Measurements from ENCODE around the gene LMO7. TPM values are rescaled to one million over a fixed set of nuclear protein-coding genes. Genes with fewer than 3 reads are reported as not detected.
A peak's percentile ranks its signal among the peaks of the same experiment; 100 is the strongest.
"Not testable (repeated sequence)": the region's sequence is repeated elsewhere in the genome, so short reads cannot be mapped to it uniquely, and the experiment has no call there.

LMO7 gene
- total and polyA plus RNA-seq, 4 donors = 10.8 to 32.0 (median 20.3) TPM

DNA sequence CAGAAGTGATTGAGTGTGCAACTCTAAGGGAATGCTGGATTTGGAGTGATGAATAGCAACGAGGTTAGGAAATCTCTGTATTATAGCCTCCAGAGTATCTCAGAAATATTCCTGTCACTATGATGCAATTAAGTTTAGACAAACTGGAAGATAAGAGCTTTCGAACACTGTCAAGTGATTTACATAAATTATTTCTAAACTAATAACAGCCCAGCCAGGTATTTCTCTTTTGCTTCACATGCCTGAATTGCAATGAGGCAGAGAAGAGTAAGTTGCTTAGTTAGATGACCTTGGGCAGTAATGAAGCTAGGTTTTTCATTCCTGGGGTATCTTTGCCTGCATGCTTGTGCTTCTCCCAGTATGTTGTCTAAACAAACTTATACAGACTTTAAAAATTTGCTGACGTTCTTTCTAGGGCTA, 134.5 kb downstream of the LMO7 start:
- H3K27ac ChIP-seq (ENCODE audit: low read depth, low read length) = no peak overlapping the region
- peak in 1 of 6 donors; percentile 27 for DNase-seq (ENCODE audit: low read depth in 4 of 6, low spot score in 6 of 6)
- H3K9me3 ChIP-seq (ENCODE audit: control insufficient read depth, insufficient read depth, low read length) = no peaks in the 10 kb centered on the region
- H3K27me3 ChIP-seq (ENCODE audit: control insufficient read depth, insufficient read depth, low read length) = no peaks in the 10 kb centered on the region
- H3K36me3 ChIP-seq (ENCODE audit: control insufficient read depth, insufficient read depth, low read length) = no peaks in the 10 kb centered on the region
- no CpG with 5 or more reads among the region's 3 CpGs for WGBS (ENCODE audit: insufficient coverage)
- H3K4me3 ChIP-seq (ENCODE audit: low read depth, low read length) = no peak overlapping the region
- no peaks in the 10 kb centered on the region for H3K4me1 ChIP-seq (ENCODE audit: control insufficient read depth, insufficient read depth, low read length)

GRCh38 chr13:75771226-75771625, 135.1 kb downstream of the LMO7 start:
- no peaks in the 10 kb centered on the region for H3K27me3 ChIP-seq (ENCODE audit: control insufficient read depth, insufficient read depth, low read length)
- no CpG with 5 or more reads among the region's 1 CpG for WGBS (ENCODE audit: insufficient coverage)
- H3K36me3 ChIP-seq (ENCODE audit: control insufficient read depth, insufficient read depth, low read length) = no peaks in the 10 kb centered on the region
- no peak overlapping the region for H3K27ac ChIP-seq (ENCODE audit: low read depth, low read length)
- H3K9me3 ChIP-seq (ENCODE audit: control insufficient read depth, insufficient read depth, low read length) = no peaks in the 10 kb centered on the region
- DNase-seq (ENCODE audit: low read depth in 4 of 6, low spot score in 6 of 6) = no peak
- H3K4me3 ChIP-seq (ENCODE audit: low read depth, low read length) = no peak overlapping the region
- no peaks in the 10 kb centered on the region for H3K4me1 ChIP-seq (ENCODE audit: control insufficient read depth, insufficient read depth, low read length)

DNA sequence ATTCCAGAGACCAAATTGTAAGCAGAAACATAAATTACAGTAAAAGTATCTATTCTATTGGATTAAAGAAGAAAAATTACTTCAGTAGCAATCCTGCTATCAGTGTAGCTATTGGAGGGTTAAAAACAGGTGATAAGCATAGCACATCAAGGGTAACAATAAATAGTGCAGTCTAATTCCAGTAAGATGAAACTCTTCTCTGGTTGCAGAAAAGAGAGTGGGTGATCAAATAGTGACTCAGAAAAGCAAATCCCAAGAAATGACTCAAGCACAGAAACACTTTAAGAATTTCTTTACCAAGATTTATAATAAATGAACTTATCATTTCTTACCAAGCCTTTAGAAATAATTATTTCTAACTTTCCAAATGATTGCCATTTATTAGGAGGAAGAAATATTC, 135.7 kb downstream of the LMO7 start:
- Histone ChIP-seq H3K27ac (ENCODE audit: low read depth, low read length) (no peak overlapping the region), H3K36me3 (ENCODE audit: control insufficient read depth, insufficient read depth, low read length) (no peaks in the 10 kb centered on the region), H3K9me3 (ENCODE audit: control insufficient read depth, insufficient read depth, low read length) (no peaks in the 10 kb centered on the region), H3K27me3 (ENCODE audit: control insufficient read depth, insufficient read depth, low read length) (no peaks in the 10 kb centered on the region), H3K4me3 (ENCODE audit: low read depth, low read length) (no peak overlapping the region), H3K4me1 (ENCODE audit: control insufficient read depth, insufficient read depth, low read length) (no peaks in the 10 kb centered on the region)
- DNase-seq (ENCODE audit: low read depth in 4 of 6, low spot score in 6 of 6) = no peak

GRCh38 chr13:75774176-75774575, 138.0 kb downstream of the LMO7 start:
- H3K4me1 ChIP-seq (ENCODE audit: control insufficient read depth, insufficient read depth, low read length) = no peaks in the 10 kb centered on the region
- no peaks in the 10 kb centered on the region for H3K36me3 ChIP-seq (ENCODE audit: control insufficient read depth, insufficient read depth, low read length)
- H3K9me3 ChIP-seq (ENCODE audit: control insufficient read depth, insufficient read depth, low read length) = no peaks in the 10 kb centered on the region
- no peak for DNase-seq (ENCODE audit: low read depth in 4 of 6, low spot score in 6 of 6)
- WGBS (ENCODE audit: insufficient coverage) = no CpG with 5 or more reads among the region's 1 CpG
- no peak overlapping the region for H3K4me3 ChIP-seq (ENCODE audit: low read depth, low read length)
- H3K27me3 ChIP-seq (ENCODE audit: control insufficient read depth, insufficient read depth, low read length) = no peaks in the 10 kb centered on the region
- H3K27ac ChIP-seq (ENCODE audit: low read depth, low read length) = no peak overlapping the region

DNA sequence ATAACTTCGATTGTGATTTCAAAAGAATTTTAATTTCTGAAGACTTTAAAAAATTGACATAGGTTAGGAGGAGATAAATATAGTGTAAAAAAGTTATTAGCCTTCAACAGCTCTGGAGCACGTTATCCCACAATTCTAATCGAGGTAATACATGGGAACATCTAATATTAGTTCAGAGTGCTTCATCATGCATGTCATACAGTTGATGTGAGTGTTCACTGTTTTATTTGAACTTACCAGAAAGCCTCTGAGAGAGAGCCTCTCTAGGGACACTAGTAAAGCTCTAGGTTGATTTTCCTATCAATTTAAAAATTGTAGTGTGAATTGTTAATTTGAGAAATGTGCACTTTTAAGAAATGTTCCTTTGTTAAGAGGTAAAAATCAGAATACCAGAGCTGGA, 140.4 kb downstream of the LMO7 start:
- no peak for DNase-seq (ENCODE audit: low read depth in 4 of 6, low spot score in 6 of 6)
- Histone ChIP-seq H3K4me1 (ENCODE audit: control insufficient read depth, insufficient read depth, low read length) (no peaks in the 10 kb centered on the region), H3K4me3 (ENCODE audit: low read depth, low read length) (no peak overlapping the region), H3K27me3 (ENCODE audit: control insufficient read depth, insufficient read depth, low read length) (no peaks in the 10 kb centered on the region), H3K9me3 (ENCODE audit: control insufficient read depth, insufficient read depth, low read length) (peaks cover 2% of the 10 kb centered on the region), H3K27ac (ENCODE audit: low read depth, low read length) (no peak overlapping the region), H3K36me3 (ENCODE audit: control insufficient read depth, insufficient read depth, low read length) (no peaks in the 10 kb centered on the region)
- WGBS (ENCODE audit: insufficient coverage) = no CpG with 5 or more reads among the region's 3 CpGs

DNA sequence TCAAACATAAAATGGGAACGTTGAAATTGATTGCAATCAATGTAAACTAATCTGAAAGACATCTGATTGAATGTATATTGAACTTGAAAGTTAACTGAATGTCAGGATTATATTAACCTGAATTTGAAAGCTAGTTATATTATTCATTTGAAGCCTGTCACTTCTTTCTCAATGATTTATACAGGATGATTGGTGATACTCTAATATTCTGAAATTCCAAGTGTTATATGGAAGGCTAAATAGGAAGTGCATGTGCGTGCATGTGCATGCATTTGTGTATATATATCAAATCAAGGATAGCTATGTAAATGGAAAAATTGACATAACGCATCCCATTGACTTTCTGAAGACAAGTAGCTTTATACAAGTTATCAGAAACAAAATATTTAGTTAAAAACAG, 143.3 kb downstream of the LMO7 start:
- Histone ChIP-seq H3K27me3 (ENCODE audit: control insufficient read depth, insufficient read depth, low read length) (no peaks in the 10 kb centered on the region), H3K27ac (ENCODE audit: low read depth, low read length) (no peak overlapping the region), H3K9me3 (ENCODE audit: control insufficient read depth, insufficient read depth, low read length) (peaks cover 2% of the 10 kb centered on the region), H3K4me3 (ENCODE audit: low read depth, low read length) (no peak overlapping the region), H3K4me1 (ENCODE audit: control insufficient read depth, insufficient read depth, low read length) (no peaks in the 10 kb centered on the region), H3K36me3 (ENCODE audit: control insufficient read depth, insufficient read depth, low read length) (no peaks in the 10 kb centered on the region)
- DNase-seq (ENCODE audit: low read depth in 4 of 6, low spot score in 6 of 6) = no peak
- WGBS (ENCODE audit: insufficient coverage) = no CpG with 5 or more reads among the region's 3 CpGs

DNA sequence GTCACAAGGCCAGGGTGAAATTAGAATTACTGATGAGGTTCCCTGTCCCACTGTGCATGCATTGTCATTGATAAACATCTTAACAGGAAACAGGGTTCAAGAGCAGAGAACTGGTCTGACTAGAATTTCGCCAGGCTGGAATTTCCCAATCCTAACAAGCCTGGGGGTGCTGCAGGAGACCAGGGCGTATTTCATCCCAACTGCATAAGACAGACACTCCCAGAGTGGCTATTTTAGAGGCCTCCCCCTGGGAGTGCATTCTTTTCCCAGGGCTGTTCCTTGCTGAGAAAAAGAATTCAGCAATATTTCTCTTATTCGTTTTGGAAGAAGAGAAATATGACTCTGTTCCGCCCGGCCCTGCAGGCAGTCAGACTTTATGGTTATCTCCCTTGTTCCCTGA, 144.0 kb downstream of the LMO7 start:
- not testable (repeated sequence) for H3K9me3 ChIP-seq (ENCODE audit: control insufficient read depth, insufficient read depth, low read length); DNase-seq (ENCODE audit: low read depth in 4 of 6, low spot score in 6 of 6); H3K36me3 ChIP-seq (ENCODE audit: control insufficient read depth, insufficient read depth, low read length); H3K27me3 ChIP-seq (ENCODE audit: control insufficient read depth, insufficient read depth, low read length); H3K27ac ChIP-seq (ENCODE audit: low read depth, low read length); H3K4me1 ChIP-seq (ENCODE audit: control insufficient read depth, insufficient read depth, low read length); H3K4me3 ChIP-seq (ENCODE audit: low read depth, low read length)
- WGBS (ENCODE audit: insufficient coverage) = 79% methylated on average over 4 of the region's 5 CpGs

DNA sequence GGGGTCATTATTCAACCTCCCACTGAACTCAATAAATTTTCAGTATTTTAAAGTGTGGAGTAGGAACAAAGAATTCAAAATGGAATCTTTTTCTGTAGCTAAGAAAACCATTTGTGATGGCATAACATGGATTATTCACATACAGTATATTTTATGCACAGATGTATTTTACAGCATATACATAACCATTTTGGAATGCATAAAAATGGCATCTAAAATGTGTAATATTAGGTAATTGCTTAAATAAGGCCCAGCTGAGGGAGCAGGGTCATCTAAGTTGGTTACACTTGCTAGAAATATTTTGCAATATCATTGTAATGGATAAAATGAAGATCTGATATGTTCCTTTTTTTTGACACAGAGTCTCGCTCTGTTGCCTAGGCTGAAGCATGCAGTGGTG, 146.9 kb downstream of the LMO7 start:
- DNase-seq (ENCODE audit: low read depth in 4 of 6, low spot score in 6 of 6) = no peak
- Histone ChIP-seq H3K36me3 (ENCODE audit: control insufficient read depth, insufficient read depth, low read length) (no peaks in the 10 kb centered on the region), H3K9me3 (ENCODE audit: control insufficient read depth, insufficient read depth, low read length) (peaks cover 2% of the 10 kb centered on the region), H3K4me1 (ENCODE audit: control insufficient read depth, insufficient read depth, low read length) (no peaks in the 10 kb centered on the region), H3K27me3 (ENCODE audit: control insufficient read depth, insufficient read depth, low read length) (no peaks in the 10 kb centered on the region), H3K4me3 (ENCODE audit: low read depth, low read length) (no peak overlapping the region), H3K27ac (ENCODE audit: low read depth, low read length) (no peak overlapping the region)
- no CpG with 5 or more reads among the region's 1 CpG for WGBS (ENCODE audit: insufficient coverage)

DNA sequence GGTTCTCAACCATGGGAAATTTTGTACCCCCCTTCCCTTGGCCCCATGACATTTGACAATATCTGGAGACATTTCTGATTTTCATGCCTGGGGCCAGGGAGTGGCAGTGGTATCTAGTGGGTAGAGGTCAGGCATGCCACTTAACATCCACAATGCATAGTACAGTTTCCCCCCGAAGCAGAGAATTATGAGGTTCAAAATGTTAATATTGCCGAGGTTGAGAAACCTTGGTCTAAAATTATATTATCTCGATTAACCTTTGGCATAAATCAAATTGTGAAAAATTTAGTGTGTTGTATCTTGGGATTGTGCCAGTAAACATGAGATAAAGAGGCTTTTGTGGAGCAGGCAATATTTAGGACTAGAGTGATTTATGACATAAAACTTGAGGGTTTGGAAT, 147.9 kb downstream of the LMO7 start:
- 100% methylated on average over 2 of the region's 3 CpGs for WGBS (ENCODE audit: insufficient coverage)
- no peaks in the 10 kb centered on the region for H3K27me3 ChIP-seq (ENCODE audit: control insufficient read depth, insufficient read depth, low read length)
- no peaks in the 10 kb centered on the region for H3K36me3 ChIP-seq (ENCODE audit: control insufficient read depth, insufficient read depth, low read length)
- H3K27ac ChIP-seq (ENCODE audit: low read depth, low read length) = no peak overlapping the region
- H3K4me1 ChIP-seq (ENCODE audit: control insufficient read depth, insufficient read depth, low read length) = no peaks in the 10 kb centered on the region
- H3K9me3 ChIP-seq (ENCODE audit: control insufficient read depth, insufficient read depth, low read length) = peaks cover 2% of the 10 kb centered on the region
- H3K4me3 ChIP-seq (ENCODE audit: low read depth, low read length) = no peak overlapping the region
- no peak for DNase-seq (ENCODE audit: low read depth in 4 of 6, low spot score in 6 of 6)

DNA sequence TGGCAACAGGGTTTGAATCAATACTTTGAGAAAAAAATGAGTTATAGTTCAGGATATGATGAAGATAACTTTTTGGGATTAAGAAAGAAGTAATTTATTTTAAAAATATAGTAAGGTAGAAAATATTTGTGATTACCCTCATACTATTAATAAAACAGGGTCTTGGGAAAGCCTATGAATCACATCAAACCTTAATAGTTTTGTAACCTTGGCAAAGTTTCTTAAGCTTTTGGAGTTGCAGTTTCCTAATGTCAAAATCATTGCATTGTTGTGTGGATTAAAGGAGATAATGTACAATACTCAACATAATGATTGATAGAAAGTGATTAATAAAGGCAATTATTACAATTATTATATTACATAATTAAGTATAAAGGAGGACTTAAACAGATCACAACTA, 149.0 kb downstream of the LMO7 start:
- H3K4me3 ChIP-seq (ENCODE audit: low read depth, low read length) = no peak overlapping the region
- H3K9me3 ChIP-seq (ENCODE audit: control insufficient read depth, insufficient read depth, low read length) = peaks cover under 1% of the 10 kb centered on the region
- H3K27ac ChIP-seq (ENCODE audit: low read depth, low read length) = no peak overlapping the region
- H3K4me1 ChIP-seq (ENCODE audit: control insufficient read depth, insufficient read depth, low read length) = no peaks in the 10 kb centered on the region
- no peaks in the 10 kb centered on the region for H3K27me3 ChIP-seq (ENCODE audit: control insufficient read depth, insufficient read depth, low read length)
- H3K36me3 ChIP-seq (ENCODE audit: control insufficient read depth, insufficient read depth, low read length) = no peaks in the 10 kb centered on the region
- no peak for DNase-seq (ENCODE audit: low read depth in 4 of 6, low spot score in 6 of 6)
